Muscle of leg (tissue), 11 donors: ENCODE data around the gene RMI1. TPM values are rescaled to one million over a fixed set of nuclear protein-coding genes. Genes with fewer than 3 reads are reported as not detected.
"Not testable (repeated sequence)": the region's sequence is repeated elsewhere in the genome, so short reads cannot be mapped to it uniquely, and the experiment has no call there.

ENCODE experiments used
- DNase-seq: peaks from one replicate; pipeline ENCODE4 v3.0.0; 2013
- H3K27ac ChIP-seq: one replicate; pipeline ENCODE4 v1.5.1; 2013; ENCODE audit warnings: mild to moderate bottlenecking, low read length, control low read depth
- H3K27me3 ChIP-seq: one replicate; pipeline ENCODE4 v1.6.1; 2013; ENCODE audit warnings: low read length; ENCODE audit not compliant: control insufficient read depth, insufficient read depth
- H3K36me3 ChIP-seq: one replicate; pipeline ENCODE4 v1.6.1; 2013; ENCODE audit warnings: low read length; ENCODE audit not compliant: control insufficient read depth, insufficient read depth
- H3K4me1 ChIP-seq: one replicate; pipeline ENCODE4 v1.6.1; 2013; ENCODE audit warnings: low read length; ENCODE audit not compliant: control insufficient read depth, insufficient read depth
- H3K4me3 ChIP-seq: one replicate; pipeline ENCODE4 v1.5.1; 2013; ENCODE audit warnings: low read length, control low read depth
- H3K9me3 ChIP-seq: replicated peaks from 2 replicates; pipeline ENCODE4 v1.6.1; 2013; ENCODE audit warnings: low read depth, low read length; ENCODE audit not compliant: control insufficient read depth
- WGBS: methylation state at CpG from one replicate; pipeline ENCODE4 v1.1.5; 2013; ENCODE audit warnings: missing lambda C conversion rate; ENCODE audit not compliant: insufficient coverage; 5-methylcytosine and 5-hydroxymethylcytosine counted together
- polyA plus RNA-seq, 8 donors: library from polyadenylated mRNA; unstranded; fragments of 120-200 nt; gene quantifications; one replicate each; pipeline versions ENCODE4 v1.2.1 to v1.2.3, GENCODE V29; 2013; ENCODE audit warnings: inconsistent platforms in 1 of 8, low replicate concordance in 1 of 8; ENCODE audit not compliant: insufficient read length in 8 of 8, insufficient read depth in 1 of 8
- total RNA-seq: library from RNA; stranded (reverse); fragments of 120-200 nt; gene quantifications from one replicate; pipeline ENCODE4 v1.2.4, GENCODE V29; 2013

RMI1 gene
- total and polyA plus RNA-seq, 9 donors: 5.8 to 11.1 (median 8.4) TPM

DNA sequence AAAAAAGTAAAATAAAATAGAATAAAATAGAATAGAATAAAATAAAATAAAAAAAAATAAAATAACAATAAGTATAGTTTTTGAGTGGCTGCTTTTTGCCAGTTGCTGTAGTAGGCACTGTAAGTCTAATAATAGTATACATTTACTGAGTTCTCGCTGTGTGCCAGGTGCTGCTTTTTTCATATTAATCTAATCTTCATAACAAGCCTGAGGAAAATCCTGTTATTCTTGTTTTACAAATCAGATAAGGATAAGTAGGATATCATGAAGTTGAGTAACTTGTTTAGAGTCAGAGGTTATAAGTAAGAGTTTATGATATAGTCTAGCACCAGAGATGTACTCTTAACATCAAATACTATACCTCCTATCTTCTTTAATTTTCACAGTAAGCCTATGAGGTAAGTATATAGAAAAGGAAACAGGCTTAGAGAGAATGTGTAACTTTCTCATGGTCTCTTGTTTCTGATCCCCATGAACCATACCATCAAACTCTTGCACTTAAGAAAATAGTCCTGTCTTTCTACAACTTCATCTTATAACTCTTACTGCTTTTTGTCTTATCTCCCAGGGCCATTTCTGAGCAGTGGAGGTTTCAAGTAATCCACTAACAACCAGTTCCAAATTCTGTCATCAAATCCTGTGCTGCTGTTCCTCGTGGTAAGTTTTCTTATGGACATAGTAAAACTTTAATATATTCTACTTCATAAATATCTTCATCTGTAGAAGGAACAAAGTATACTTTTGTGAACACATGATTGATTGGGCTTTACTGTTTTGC is 18.7 kb downstream of the RMI1 start:
- WGBS: no CpG with 5 or more reads among the region's 2 CpGs
- Histone ChIP-seq H3K9me3 (no peaks in the 10 kb centered on the region), H3K4me1 (no peaks in the 10 kb centered on the region), H3K36me3 (no peaks in the 10 kb centered on the region), H3K4me3 (no peak overlapping the region), H3K27me3 (no peaks in the 10 kb centered on the region), H3K27ac (no peak overlapping the region)
- DNase-seq: no peak

DNA sequence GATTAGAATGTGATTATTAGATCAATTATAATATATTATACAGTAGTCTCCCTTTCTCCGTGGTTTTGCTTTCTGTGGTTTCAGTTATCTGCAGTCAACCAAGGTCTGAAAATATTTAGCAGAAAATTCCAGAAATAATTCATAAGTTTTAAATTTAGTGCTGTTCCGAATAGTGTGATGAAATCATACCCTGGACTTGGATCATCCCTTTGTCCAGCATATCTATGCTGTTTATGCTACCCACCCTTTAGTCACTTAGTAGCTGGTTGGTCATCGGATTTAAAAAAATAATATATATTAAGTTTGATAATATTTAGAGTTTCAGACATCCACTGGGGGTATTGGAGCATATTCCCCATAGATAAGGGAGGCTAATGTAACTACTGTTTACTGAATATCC is 19.6 kb downstream of the RMI1 start:
- no peak for DNase-seq
- Histone ChIP-seq H3K27me3 (no peaks in the 10 kb centered on the region), H3K4me3 (no peak overlapping the region), H3K36me3 (peaks cover 3% of the 10 kb centered on the region), H3K9me3 (no peaks in the 10 kb centered on the region), H3K27ac (no peak overlapping the region), H3K4me1 (no peaks in the 10 kb centered on the region)
- no CpG with 5 or more reads among the region's 3 CpGs for WGBS

DNA sequence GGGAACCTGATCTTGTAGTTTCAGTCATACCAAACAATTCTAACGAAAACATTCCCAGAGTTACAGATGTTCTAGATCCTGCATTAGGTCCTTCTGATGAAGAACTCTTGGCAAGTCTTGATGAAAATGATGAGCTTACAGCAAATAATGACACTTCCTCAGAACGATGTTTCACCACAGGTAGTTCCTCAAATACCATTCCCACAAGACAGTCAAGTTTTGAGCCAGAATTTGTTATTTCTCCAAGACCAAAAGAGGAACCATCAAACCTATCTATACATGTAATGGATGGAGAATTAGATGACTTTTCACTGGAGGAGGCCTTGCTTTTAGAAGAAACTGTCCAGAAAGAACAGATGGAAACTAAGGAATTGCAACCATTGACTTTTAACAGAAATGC is 21.0 kb downstream of the RMI1 start:
- Histone ChIP-seq H3K27me3 (no peaks in the 10 kb centered on the region), H3K4me3 (no peak overlapping the region), H3K36me3 (peaks cover 3% of the 10 kb centered on the region), H3K27ac (no peak overlapping the region), H3K4me1 (no peaks in the 10 kb centered on the region), H3K9me3 (no peaks in the 10 kb centered on the region)
- WGBS: 80% methylated on average over 1 of the region's 2 CpGs
- peak; percentile 14 for DNase-seq

DNA sequence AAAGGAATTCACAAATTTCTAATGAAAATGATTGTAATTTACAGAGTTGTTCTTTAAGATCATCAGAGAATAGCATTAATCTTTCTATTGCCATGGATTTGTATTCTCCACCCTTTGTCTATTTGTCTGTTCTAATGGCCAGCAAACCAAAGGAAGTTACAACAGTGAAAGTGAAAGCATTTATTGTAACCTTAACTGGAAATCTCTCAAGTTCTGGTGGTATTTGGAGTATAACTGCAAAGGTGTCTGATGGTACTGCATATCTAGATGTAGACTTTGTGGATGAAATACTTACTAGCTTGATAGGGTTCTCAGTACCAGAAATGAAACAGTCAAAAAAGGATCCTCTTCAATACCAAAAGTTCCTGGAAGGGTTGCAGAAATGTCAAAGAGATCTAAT is 21.7 kb downstream of the RMI1 start:
- DNase-seq: no peak
- no peak overlapping the region for H3K27ac ChIP-seq

DNA sequence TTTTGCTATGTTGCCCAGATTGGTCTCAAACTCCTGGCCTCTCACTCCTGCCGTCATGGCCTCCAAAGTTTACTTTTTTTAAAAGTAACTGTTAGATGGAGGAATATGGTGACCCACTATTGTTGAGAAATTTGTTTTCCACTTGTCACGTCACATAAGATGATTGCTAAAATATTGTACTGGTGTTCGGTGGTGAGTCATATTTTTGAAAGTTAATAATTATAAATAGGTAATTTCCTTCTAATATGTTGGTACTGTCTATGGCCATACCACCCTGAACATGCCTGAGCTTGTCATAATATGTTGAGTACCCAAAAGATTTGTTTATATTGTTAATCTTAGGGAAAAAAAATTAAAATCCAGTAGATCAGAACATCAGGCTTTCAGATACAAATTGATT is 22.6 kb downstream of the RMI1 start:
- DNase-seq: no peak
- WGBS: no CpG with 5 or more reads among the region's 3 CpGs
- H3K27ac ChIP-seq: no peak overlapping the region
- no peaks in the 10 kb centered on the region for H3K27me3 ChIP-seq
- H3K9me3 ChIP-seq: peaks cover 3% of the 10 kb centered on the region
- peaks cover 3% of the 10 kb centered on the region for H3K36me3 ChIP-seq
- no peak overlapping the region for H3K4me3 ChIP-seq
- no peaks in the 10 kb centered on the region for H3K4me1 ChIP-seq

More for the DNA sequence above, 21.7 kb downstream of the RMI1 start:
- Histone ChIP-seq H3K36me3 (peaks cover 3% of the 10 kb centered on the region), H3K27me3 (no peaks in the 10 kb centered on the region), H3K9me3 (no peaks in the 10 kb centered on the region), H3K4me1 (no peaks in the 10 kb centered on the region), H3K4me3 (no peak overlapping the region)

DNA sequence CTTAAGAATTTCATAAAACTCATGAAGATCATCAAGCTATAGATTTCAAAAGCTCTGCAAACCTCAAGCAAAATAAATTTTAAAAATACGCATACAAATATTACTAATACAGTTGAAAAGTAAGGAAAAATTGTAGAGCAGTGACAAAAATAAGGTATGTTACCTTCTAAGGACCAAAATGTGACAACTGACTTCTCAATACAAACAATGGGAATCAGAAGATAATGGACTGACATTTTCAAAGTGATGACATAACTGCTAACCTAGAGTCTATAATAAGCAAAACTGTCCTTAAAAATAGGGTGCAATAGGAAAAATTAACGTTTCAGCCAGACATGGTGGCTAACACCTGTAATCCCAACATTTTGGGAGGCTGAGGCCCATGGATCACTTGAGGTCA is 27.1 kb downstream of the RMI1 start:
- Histone ChIP-seq H3K36me3 (peaks cover 3% of the 10 kb centered on the region), H3K4me1 (no peaks in the 10 kb centered on the region), H3K27ac (no peak overlapping the region), H3K9me3 (peaks cover 3% of the 10 kb centered on the region), H3K4me3 (no peak overlapping the region), H3K27me3 (no peaks in the 10 kb centered on the region)
- no peak for DNase-seq
- 100% methylated on average over 1 of the region's 2 CpGs for WGBS

DNA sequence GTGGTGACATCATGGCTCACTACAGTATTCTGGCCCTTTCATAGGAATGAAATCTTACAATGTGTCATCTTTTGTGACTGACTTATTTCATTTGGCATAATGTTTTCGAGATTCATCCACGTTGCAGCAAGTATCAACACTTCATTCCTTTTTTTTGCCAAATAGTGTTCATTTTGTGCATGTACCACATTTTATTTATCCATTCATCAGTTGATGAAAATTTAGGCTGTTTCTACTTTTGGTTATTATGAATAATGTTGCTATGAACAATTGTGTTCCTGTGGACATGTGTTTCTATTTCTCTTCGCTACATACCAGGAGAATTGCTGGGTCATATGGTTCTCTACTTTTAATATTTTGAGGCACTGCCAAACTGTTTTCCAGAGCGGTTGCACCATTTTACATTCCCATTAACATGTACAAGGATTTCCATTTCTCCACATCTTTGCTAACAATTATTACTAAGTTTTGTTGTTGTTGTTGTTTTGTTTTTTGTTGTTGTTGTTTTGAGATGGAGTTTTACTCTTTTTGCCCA is 43.5 kb downstream of the RMI1 start:
- Histone ChIP-seq H3K27me3 (no peaks in the 10 kb centered on the region), H3K4me1 (no peaks in the 10 kb centered on the region), H3K27ac (no peak overlapping the region), H3K4me3 (no peak overlapping the region), H3K9me3 (no peaks in the 10 kb centered on the region), H3K36me3 (no peaks in the 10 kb centered on the region)
- no peak for DNase-seq
- WGBS: no CpG with 5 or more reads among the region's 4 CpGs

DNA sequence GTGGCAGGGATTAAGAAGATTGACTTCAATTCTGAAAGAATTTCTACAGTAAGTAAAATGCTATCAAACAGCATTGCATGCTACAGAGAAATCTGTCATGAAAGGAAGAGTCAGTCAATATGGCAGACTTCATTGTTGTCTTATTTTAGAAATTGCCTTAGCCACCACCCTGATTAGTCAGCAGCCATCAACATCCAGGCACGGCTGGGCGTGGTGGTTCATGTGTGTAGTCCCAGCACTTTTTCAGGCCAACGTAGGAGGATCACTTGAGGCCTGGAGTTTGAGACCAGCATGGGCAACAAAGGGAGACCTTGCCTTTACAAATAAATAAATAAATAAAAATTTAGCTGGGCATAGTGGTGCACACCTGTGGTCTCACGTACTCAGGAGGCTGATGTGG is 46.6 kb downstream of the RMI1 start:
- no peaks in the 10 kb centered on the region for H3K27me3 ChIP-seq
- H3K4me1 ChIP-seq: no peaks in the 10 kb centered on the region
- H3K27ac ChIP-seq: no peak overlapping the region
- DNase-seq: no peak
- WGBS: 86% methylated on average over 1 of the region's 4 CpGs
- H3K36me3 ChIP-seq: no peaks in the 10 kb centered on the region
- H3K9me3 ChIP-seq: no peaks in the 10 kb centered on the region
- no peak overlapping the region for H3K4me3 ChIP-seq

DNA sequence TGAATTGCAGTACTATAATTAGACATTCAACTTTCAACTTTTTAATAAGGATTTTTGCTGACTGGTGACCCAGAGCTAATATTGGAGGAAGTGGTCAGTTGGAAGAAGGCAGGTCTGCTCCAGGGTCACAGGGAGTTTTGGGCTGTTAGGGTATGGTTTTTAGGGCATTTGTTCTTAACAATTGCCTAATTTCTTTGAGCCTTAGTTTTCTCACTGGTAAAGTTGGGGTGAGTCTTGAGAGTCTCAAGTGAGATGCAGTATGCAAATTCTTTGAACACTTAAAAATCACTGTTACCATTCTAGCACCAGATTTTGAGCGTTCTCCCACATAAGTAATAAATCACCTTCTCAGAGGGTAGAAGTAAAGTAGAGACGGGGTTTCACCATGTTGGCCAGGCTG is 50.9 kb downstream of the RMI1 start:
- DNase-seq: no peak
- no peak overlapping the region for H3K27ac ChIP-seq
- H3K36me3 ChIP-seq: no peaks in the 10 kb centered on the region
- WGBS: 69% methylated on average over 2 of the region's 2 CpGs
- H3K4me1 ChIP-seq: no peaks in the 10 kb centered on the region
- no peaks in the 10 kb centered on the region for H3K27me3 ChIP-seq
- no peak overlapping the region for H3K4me3 ChIP-seq
- no peaks in the 10 kb centered on the region for H3K9me3 ChIP-seq

DNA sequence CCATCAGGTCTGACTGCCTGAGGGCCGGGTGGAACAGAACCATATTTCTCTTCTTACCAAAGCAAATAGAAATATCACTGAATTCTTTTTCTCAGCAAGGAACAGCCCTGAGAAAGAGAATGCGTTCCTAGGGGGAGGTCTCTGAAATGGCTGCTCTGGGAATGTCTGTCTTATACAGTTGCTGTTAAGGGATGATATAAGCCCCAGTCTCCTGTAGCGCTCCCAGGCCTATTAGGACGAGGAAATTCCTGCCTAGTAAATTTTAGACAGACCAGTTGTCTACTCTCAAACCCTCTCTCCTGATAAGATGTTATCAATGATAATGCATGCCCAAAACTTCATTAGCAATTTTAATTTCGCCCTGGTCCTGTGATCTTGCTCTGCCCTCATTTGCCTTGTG is 61.3 kb downstream of the RMI1 start:
- not testable (repeated sequence) for H3K4me1 ChIP-seq, H3K27ac ChIP-seq, H3K36me3 ChIP-seq, DNase-seq, H3K9me3 ChIP-seq, H3K27me3 ChIP-seq, H3K4me3 ChIP-seq
- no CpG with 5 or more reads among the region's 5 CpGs for WGBS
